ENCODE measurements around the gene HSBP1. TPM values are rescaled to one million over a fixed set of nuclear protein-coding genes. Genes with fewer than 3 reads are reported as not detected.
A peak's percentile ranks its signal among the peaks of the same experiment; 100 is the strongest.

The HSBP1 gene
- total RNA-seq, 1 donor from 2014 or later = 22.0 TPM

DNA sequence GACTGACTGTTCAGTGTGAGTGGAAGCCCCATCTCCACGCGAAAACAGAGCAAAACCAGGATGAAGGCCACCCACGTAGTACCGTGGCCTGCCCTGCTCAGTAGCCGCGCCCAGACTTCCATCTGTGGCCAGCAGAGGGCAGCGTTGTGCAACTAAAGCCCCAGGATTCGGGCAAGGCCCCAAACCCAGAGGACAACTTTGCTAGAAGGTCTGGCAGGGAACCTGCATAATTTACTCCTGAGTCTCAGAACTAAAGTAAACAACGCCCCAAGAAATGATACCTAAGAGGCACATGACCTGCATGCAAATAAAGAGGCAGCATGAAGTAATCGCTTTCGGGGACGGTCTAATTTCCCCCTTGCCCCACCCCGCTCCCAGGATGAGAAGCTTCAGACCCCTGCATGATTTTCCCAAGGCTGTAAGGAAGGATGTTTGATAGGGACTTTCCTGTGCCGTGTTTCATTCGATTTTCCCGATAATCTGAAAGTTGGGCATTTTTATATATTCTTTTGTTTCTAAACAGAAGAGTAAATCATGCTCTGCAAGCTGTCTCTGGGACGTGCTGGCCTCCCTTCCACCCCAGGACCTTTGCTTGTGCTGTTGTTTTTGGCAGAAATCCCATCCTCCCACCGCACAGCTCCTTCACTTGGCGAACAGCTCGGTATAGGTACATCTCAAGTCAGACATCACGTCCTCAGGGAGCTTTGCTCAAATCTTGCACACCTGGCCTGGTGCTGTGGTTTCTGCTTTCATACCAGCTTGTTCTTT is 18.6 kb downstream of the HSBP1 start:
- no peaks in the 10 kb centered on the region for H3K36me3 ChIP-seq (ENCODE audit: control insufficient read depth, insufficient read depth, low read length)
- H3K27me3 ChIP-seq (ENCODE audit: control insufficient read depth, insufficient read depth, low read length) = no peaks in the 10 kb centered on the region
- H3K4me3 ChIP-seq (ENCODE audit: low read depth, low read length) = no peak overlapping the region
- TF ChIP-seq, protein P1, sequence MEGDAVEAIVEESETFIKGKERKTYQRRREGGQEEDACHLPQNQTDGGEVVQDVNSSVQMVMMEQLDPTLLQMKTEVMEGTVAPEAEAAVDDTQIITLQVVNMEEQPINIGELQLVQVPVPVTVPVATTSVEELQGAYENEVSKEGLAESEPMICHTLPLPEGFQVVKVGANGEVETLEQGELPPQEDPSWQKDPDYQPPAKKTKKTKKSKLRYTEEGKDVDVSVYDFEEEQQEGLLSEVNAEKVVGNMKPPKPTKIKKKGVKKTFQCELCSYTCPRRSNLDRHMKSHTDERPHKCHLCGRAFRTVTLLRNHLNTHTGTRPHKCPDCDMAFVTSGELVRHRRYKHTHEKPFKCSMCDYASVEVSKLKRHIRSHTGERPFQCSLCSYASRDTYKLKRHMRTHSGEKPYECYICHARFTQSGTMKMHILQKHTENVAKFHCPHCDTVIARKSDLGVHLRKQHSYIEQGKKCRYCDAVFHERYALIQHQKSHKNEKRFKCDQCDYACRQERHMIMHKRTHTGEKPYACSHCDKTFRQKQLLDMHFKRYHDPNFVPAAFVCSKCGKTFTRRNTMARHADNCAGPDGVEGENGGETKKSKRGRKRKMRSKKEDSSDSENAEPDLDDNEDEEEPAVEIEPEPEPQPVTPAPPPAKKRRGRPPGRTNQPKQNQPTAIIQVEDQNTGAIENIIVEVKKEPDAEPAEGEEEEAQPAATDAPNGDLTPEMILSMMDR (IDR thresholded peaks at IDR 0.05; ENCODE audit: insufficient read depth, low read length, poor library complexity, severe bottlenecking) = peak; percentile 93
- DNase-seq (ENCODE audit: low read depth) = no peak

DNA sequence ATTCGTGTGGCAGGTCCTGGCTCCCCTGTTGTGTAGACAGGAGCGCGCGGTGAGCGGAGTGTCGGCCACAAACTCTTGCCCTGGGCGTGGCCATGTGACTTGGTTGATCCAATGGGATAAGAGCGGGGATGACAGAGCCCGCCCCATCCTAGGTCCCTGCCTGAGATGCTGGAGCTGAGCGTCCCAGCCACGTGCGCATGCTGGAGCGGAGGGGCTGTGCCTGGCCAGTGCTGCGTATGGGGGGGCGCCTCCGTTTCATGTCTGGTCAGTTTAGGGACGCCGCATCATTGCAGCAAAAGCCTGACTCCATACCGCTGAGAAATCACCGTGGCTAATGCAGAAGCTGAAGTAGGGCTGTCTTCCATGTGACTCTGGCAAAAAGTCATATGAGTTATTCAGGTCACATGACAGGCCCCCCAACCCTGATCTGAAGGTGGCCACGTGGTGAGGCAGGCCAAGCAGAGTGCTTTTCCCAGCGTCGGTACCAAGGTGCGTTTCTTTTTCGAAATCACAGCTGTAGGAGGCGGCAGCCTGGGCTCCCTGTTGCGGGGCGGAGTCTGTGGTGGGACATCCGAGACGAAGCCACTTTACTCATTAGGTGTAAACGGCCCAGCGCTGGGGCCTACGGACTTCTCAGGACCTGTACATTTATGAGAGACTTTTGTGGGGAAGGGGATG is 22.5 kb downstream of the HSBP1 start:
- no peaks in the 10 kb centered on the region for H3K36me3 ChIP-seq (ENCODE audit: control insufficient read depth, insufficient read depth, low read length)
- no peak overlapping the region for H3K4me3 ChIP-seq (ENCODE audit: low read depth, low read length)
- DNase-seq (ENCODE audit: low read depth) = no peak
- no peaks in the 10 kb centered on the region for H3K27me3 ChIP-seq (ENCODE audit: control insufficient read depth, insufficient read depth, low read length)
- TF ChIP-seq, protein P1 (IDR thresholded peaks at IDR 0.05; ENCODE audit: insufficient read depth, low read length, poor library complexity, severe bottlenecking) = no peak

DNA sequence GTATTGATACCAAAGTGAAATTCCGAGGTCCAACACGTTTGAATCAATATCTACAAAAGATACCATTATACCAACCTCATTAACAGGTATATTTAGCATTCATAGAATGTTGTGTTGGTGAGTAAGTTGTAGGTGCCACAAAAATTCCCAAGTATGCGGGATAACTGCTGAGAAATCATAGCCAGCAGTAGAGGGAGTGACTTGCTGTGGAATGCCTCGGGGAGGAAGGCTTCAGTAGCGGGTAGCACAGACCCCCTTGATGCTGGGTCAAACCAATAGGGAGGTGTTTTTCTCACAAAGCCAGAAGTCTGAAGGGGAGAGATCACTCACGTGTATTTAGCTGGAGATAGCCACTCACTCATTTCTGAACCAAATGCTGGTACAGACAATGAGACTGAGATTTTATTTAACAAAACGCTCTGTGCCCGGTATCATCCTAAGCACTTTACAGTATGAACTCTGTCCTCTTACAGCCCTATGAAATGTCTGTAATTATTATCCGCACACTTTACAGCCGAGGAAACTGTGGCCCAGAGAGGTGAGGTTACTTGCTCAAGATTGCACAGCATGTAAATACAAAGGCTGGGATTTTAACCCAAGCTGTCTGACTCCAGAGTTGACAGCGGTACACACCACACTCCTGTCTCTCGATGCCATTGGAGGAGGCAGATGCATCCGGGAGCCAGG is 23.1 kb downstream of the HSBP1 start:
- H3K27me3 ChIP-seq (ENCODE audit: control insufficient read depth, insufficient read depth, low read length) = no peaks in the 10 kb centered on the region
- H3K36me3 ChIP-seq (ENCODE audit: control insufficient read depth, insufficient read depth, low read length) = no peaks in the 10 kb centered on the region
- TF ChIP-seq, protein P1 (IDR thresholded peaks at IDR 0.05; ENCODE audit: insufficient read depth, low read length, poor library complexity, severe bottlenecking) = no peak
- no peak overlapping the region for H3K4me3 ChIP-seq (ENCODE audit: low read depth, low read length)
- no peak for DNase-seq (ENCODE audit: low read depth)

DNA sequence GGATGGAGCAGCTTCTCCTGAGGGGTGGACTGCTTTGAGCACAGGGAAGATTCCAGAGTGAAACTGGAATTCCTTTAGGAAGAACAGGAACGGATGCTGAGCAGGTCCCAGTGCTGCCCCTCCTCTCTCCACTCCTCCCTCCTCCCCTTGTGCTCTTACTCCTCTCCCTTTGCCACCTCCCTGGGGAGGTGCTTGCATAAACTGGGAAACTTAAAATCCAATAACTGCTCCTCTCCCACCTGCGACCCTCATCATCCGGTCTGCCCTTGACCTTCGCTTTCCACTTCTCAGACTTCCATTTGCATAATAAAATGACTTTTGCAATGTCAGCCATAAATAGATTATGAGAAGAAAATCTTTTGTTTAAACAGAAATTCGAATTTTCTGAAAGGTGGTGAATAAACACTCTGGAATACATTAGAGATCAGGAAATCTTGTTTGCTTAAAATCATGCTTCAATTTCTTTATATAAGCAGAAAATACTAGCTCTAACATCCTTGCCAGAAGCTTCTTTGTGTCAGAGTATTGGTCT is 23.7 kb downstream of the HSBP1 start:
- no peak for DNase-seq (ENCODE audit: low read depth)
- H3K4me3 ChIP-seq (ENCODE audit: low read depth, low read length) = no peak overlapping the region
- H3K27me3 ChIP-seq (ENCODE audit: control insufficient read depth, insufficient read depth, low read length) = no peaks in the 10 kb centered on the region
- TF ChIP-seq, protein P1 (IDR thresholded peaks at IDR 0.05; ENCODE audit: insufficient read depth, low read length, poor library complexity, severe bottlenecking) = no peak
- H3K36me3 ChIP-seq (ENCODE audit: control insufficient read depth, insufficient read depth, low read length) = no peaks in the 10 kb centered on the region

DNA sequence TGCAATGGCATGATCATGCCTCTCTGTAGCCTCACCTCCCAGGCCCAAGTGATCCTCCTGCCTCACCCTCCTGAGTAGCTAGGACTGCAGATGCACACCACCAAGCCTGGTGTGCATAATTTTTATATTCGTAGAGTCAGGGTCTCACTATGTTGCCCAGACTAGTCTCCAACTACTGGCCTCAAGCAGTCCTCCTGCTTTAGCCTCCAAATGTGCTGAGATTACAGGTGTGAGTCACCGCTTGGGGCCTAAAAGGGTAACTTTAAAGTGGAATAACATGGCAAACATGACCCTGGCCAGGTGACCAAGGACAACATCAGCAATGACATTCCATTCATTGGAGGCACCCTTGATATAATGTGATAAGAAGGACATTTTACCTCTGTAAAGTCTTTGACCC is 26.1 kb downstream of the HSBP1 start:
- H3K4me3 ChIP-seq (ENCODE audit: low read depth, low read length) = no peak overlapping the region
- TF ChIP-seq, protein P1 (IDR thresholded peaks at IDR 0.05; ENCODE audit: insufficient read depth, low read length, poor library complexity, severe bottlenecking) = no peak
- H3K36me3 ChIP-seq (ENCODE audit: control insufficient read depth, insufficient read depth, low read length) = no peaks in the 10 kb centered on the region
- no peaks in the 10 kb centered on the region for H3K27me3 ChIP-seq (ENCODE audit: control insufficient read depth, insufficient read depth, low read length)
- no peak for DNase-seq (ENCODE audit: low read depth)
